Activated T-cell treated with anti-CD3 and anti-CD28 coated beads, Interleukin-2, amount 50 U/mL, for 48 hours (primary cell): ENCODE data around the gene GFRA1.

ENCODE experiments used
- DNase-seq, 2 experiments: peaks; one replicate each; pipeline ENCODE4 v3.0.0-alpha.2; 2020

The GFRA1 gene

DNA sequence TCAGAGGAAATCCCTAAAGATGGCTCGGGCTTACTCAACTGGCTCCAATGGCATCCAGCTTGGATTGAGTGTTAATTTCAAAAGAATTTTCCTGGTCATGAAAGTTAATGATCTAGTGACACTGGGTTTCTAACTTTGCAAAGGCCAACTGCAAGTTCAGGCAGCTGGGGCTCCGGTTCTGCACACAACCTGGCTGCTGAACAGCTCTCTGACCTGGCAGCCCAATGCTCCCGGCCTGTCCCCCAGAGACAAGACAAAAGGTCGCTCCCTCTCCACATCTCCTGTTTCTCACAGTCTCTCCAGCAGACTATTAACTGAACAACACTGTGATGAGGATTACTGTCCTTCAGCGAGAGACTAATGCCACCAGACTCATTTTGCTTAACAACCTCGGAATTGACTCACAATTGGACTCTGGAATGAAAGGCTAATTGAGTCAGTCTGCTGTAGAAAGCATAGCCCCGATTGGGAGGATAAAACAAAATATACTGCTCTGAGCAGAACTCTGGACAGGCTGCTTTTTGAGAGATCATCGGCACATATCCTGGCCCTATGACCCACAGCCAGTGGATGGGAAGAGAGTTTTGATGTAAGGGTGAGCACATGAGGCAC, 174.5 kb downstream of the GFRA1 start:
- no peak for DNase-seq

DNA sequence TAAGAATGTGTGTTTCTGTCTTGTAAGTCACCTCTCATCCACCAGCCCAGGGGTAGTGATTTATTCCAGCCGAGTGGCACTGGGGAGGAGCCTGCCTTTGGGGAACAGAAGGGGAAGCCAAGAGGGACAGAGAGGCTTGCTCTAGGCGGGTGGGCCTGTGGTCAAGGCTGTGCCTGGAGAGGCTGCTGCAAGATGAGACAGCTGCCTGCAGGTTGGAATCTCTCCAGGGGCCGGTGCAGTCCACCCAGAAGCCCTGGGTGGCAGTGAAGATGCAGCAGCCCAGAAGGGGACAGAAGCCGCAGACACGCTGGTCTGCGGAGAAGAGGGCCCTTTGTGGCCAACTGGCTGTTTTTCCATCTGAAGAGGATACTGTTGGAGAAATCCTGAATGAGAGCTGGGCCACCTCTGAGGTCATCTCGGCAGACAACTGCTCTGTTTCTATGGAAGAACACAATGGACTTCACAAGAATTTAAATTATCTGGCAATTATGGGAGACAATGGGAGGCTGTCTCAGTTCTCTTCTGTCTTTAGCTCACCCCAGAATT, 175.7 kb downstream of the GFRA1 start:
- DNase-seq, result no peak

DNA sequence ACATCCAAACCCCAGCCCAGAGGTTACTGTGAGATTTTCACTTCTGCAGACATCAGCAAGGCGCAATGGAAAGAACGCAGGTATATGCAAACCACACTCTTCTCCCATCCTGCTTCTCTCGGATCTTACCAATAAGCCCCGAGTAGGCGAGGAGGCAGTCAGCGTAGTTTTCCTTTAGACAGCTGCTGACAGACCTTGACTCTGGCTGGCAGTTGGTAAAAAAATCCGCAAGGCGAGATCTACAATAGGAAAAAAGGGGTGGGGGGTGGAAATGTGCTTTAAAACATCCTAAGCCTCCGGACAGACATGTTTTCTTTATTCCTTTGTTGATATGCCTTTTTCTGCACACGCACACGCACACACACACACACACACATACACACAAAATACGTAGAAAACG, 176.5 kb downstream of the GFRA1 start:
- DNase-seq, result no peak

DNA sequence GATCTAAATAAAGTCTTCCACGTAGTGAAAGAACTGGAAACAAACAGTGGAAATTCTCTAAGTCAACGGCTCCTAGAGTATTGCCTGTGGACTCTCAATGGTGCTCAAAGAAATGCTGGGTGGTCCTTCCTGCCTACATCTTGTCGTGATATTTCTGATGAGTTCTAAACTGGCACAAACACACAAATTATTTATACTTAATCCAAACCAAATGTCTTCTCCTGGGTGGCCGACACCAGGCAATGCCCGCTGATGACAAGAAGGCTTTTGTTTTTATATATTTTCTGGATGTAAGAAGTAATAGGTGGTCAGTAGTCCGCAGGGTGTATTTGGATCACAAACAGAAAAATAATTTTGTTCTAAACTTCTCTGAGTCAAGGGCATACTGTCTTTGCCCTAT, 178.7 kb downstream of the GFRA1 start:
- DNase-seq, result no peak

DNA sequence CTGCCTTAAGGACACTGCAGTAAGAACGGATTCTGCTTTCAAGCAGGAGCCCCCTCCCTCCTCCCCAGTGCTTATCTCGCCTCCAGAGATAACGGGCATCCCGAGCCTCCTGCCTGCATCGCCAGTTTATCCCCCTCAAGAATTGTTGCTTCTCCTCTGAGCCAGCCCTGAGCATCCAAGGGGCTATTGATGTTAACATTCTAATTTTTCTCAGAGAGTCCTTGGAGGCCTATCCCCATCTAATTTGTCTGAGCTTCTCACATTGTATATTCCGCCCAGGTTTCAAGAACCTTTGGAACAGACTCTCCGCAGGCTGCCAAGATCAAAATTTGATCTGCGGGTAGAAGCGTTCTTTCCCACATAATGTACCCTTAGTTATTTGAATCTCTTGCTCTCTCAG, 180.0 kb downstream of the GFRA1 start:
- no peak for DNase-seq

DNA sequence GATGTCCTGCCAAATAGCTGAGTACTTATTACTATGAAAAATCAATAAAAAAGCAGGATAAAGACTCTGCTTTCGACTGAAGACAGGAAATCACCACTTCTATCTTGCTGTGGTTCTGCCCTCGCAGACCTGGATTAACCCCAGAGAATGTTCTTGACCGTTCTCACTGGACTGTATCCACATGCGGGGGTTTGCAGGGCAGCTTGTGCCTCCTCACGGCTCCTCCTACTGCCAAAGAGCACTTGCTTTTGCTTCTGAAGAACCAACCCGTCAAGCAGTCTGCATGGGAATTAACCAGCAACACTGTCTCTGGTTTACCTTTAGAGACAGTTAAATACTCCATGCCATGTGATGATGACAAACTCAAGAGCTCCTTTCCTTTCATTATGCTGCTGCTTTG, 184.0 kb downstream of the GFRA1 start:
- no peak for DNase-seq

DNA sequence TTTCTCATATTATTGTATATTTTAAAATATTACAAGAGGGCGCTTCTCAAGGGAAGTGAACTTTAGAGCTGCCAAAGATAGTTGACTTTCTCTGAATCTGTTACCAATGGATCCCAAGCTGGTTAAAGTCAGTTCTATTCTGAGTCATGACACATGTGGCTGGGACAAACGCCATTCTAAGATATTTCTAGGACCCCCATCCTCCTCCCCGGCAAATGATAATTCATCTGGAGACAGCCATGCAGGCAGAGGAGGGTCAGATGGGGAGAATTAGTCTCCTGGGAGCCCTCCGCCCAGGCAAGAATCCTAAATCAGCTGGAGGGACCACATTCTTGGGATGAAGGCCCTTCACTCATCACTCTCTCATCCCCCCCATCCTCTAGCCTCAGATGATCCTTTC, 187.7 kb downstream of the GFRA1 start:
- no peak for DNase-seq

DNA sequence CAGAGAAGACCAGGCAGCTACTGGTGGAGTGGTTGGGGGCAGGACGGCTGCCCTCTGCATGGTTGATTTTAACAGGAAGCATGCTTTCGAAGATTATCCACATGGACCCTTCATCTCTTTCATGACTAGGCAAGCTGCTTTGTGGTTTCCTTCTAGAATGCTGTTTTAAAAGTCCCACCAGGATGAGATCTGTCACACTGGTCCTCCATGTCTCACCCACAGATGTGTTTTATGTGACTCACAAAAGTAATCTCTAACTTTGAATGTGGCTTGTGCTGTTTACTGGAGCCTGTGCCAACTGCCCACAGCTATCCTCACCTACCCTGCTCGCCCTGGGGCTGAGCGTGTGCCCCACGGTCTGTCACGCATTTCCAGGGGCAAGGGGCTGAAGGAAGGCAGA, 188.8 kb downstream of the GFRA1 start:
- DNase-seq, result no peak

DNA sequence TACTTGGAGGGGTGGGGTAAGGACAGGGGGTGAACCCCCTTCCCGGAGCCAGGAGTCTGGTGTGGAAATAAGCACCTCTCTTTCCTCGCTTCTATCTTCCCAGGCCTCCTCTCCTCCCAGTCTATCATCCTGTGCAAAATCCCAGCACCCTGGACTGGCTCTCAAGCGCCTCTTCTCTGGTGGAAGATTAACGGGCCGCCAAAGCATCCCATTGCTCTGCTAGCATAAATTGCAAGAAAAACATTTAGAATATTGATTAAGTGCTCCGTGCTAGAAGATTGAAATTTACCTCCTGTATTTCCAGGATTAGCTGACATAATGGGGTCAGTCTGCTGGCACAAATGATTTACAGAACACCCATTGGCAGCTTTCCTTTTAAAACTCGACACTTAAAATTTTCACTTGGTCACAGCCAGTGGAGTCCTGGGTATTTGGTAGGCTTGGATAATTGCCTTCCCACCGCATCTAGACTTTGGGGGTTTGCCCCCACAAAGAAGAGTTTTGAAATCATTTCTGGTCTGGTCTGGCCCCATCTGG, 189.7 kb downstream of the GFRA1 start:
- no peak for DNase-seq

DNA sequence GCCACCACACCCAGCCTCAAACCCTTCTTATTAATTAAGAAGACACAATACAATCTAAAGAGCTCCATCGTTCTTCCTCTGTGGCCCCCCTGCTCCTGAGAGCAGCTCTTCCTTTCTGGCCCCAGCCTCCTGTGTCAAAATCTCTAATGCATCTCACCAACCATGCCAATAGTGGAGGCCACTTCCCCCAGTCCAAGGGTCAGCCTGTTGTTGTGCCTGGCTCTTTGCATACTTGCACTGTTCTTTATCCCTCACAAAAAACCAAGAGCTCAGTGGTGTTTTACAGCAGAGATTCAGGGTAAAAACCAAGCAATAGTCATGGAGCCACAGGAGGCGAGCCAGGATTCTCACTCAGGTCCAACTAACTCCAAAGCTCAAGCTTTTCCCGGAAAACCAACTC, 190.2 kb downstream of the GFRA1 start:
- no peak for DNase-seq

DNA sequence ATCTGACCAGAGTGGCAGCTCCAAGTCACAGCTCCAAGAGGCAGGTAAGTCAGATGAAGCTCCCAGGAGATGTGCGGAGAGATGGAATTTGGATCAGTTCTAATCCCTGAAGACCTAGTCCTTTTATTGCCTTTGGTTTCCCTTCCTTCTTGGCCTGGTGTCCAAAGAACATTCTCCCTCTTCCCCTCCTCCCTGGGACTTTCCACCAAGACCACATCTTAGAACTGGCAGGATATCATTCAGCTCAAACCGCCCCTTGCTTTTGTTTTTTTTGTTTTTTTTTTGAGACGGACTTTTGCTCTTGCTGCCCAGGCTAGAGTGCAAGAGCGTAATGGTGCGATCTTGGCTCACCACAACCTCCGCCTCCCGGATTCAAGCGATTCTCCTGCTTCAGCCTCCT, 190.8 kb downstream of the GFRA1 start:
- no peak for DNase-seq

DNA sequence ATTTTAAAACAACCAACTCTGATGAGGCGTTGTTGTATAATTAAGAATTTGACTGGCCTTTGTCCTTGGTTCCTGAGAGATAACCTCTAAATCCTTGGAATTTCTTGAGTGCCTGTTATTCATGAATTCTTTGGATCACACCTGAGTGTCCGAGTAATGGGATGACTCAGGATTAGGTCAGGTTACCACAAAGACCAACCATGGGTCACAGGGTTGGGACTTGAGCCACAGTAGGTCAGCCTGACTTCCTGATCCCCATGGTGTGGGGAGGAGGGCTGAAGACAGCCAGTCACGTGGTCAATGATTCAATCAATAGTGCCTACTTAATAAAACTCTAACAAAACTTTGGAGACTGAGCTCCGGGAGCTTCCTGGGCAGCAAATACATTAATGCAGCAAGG, 192.5 kb downstream of the GFRA1 start:
- no peak for DNase-seq

DNA sequence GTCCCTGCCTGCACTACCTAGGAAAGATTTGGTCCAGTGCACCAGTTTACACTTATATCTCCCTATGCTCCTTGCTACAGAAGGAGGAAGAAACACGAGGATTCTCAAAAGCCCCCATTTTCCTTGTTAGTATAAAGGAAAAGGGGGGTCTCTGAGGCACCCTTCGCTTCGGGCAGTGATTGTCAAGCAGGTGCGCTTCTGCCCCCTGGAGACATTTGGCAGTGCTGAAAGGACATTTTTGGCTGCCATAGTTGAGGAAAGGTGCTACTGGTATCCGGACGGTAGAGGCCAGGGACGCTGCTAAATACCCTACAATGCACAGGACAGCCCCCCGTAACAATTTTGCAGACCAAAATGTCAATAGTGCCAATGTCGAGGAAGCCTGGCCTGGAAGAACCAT, 193.7 kb downstream of the GFRA1 start:
- no peak for DNase-seq

DNA sequence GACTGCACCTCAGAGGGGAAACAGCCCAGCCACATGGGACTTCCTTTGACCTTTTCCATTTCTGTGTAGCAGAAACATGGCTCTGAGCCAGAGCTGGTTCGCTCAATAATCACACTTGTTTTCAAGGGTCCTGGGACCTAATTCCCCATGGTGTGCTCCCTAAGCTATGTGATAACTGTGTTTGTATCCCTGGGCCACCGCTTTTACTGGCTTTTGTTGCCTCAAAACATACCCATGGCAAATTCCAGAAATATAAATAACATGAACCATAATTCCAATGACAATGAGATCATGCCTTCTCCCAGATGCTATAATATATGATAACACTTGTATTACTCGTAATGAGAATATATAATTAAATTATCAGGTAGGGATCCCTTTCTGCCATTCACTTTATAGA, 196.4 kb downstream of the GFRA1 start:
- DNase-seq, result no peak

DNA sequence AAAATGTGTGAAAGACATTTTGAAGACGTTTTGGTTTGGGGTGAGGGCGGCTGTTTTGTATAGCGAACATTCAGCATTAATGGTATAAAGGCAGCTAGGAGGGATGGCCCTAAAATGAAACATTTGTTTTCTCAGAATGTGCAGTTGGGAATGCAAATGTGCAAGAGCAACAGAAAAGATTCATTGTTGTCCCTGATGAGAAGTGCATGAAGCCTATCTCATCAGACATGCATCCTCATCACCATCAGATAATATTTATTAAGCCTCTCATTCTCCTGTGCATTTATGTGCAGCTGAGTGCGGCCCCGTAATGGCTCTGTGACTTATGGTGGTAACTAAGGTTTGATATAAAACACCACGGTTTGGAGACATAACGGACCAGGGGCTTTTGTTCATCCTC, 199.5 kb downstream of the GFRA1 start:
- DNase-seq, result no peak

DNA sequence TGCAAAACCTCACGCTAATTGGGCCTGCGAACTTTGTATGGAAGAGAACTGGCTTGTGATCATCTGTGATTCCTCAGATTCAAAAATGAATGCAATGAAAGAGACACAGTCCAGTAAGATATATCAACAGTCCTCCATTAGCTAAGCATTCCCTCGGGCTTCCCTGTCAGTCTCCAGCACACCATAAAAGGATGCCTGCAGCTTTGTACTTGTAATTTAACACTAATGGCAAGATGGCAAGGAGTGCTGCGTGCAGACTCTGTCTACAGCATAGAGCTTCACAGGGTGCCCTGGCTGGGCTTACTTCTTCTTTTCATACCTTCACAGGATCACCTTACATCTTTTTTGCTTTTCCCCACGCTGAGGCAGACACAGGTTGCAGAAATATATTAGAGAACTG, 200.0 kb downstream of the GFRA1 start:
- no peak for DNase-seq

DNA sequence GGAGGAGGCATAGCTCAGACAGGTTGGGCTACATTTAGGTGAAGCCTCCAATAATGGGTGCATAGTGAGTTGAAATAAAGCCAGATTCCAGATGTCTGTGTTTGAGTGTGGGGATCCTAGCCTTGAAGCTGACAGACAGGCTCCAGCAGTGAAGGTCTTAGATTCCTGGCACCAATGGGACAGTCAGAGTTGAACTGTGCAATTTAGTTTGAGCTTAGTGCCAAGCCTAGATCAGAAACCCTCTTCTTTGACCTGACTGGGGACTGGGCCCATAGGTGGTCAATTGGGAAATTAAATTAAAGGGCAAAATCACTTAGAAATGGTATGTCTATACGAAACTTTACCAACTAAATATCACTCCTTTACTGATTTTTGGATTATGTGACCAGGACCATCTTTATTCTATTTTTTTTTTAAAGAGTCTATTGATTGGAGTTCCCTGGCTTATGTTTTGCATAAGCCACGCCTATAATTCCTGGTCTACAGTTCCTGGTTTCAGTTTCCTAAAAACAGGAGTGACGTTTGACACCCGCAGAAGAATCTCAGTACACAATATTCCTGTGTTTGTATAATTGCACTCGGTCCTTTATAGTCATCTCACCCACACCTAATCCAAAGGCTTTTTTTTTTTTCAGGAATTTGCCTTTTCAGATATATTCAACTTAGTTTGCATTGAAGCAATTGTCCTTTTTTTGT, 201.4 kb downstream of the GFRA1 start:
- DNase-seq, result no peak

DNA sequence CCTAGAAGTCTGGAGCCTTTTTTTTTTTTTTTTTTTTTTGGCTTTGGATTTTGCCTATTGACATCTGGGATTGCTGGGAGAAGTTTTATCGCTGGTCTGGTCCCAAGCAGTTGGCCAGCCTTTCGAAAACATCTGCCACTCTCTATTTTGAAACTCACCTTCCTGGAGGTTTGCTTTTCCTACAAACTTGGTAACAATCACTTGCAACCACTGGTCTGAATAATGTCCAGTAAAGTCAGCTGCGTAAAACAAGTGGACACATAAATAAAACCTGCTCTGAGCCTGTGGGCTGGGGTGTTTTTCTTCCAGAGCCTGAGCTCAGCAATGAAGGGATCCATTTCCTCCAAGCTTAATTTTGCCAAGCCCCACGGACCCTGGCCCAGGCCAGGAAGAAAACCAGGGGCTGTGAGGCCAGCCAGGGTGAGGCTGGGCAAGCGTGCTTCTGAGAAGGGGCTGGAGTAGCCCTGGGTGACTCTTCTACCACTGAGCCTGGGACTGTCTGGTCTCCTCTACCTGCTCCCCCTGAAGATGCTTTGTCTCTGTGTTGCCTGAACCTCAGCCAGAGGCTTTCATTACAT, 202.2 kb downstream of the GFRA1 start:
- DNase-seq, result no peak

DNA sequence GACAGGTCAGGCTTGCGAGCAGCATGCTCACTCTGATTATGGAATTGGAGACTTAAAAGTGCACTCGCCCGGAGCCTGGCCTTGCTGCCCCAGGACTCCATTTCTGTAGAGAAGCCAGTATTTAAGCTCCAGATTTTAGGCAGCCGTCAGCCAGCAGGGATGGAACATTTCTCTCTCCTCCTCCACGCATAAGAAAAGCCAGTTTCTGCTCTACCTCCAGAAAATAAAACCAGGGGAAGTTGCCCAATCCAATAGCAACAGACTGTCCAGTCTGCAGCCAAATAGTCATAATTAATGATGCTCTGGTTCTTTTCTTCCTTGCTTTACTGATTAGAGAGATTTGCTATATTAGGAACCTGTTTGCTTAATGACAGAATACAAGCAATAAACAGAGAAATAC, 203.2 kb downstream of the GFRA1 start:
- DNase-seq, result no peak

DNA sequence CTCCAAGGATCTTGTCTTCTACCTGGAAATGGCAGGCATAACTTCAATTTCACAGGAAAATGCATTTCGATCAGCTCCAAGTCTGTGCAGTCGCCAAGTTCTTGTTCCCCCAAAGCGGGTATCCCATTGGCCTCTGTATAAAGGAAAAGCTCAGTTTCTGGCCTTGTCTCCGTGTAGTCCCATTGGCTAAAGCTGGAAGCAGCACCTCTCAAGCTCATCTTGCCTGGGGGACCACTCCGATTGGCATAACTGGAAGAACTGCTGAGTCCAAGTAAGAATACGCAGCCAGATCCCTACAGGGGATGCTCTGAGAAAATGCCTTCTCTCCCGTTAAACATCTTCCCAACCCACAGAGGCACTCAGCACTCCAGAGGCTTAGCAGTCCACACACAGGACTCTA, 205.2 kb downstream of the GFRA1 start:
- DNase-seq, result no peak

DNA sequence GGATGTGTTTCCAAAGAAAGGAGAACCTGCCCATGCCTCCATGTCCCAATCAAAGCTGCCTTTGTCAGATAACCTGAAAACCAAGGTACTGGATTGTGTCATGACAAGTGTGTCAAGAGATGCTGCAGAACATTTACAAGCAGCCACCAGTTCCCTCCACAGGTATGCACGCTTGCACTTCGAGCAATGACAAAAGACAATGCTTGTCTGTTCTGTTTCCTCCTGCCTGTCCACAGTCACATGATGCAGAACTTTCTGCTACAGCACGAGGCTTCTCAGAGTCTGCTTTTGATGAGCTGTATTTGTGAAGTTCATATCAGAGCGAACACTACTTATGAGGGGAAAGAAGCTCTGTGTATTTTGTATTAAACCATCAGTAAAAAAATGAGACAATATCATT, 209.9 kb downstream of the GFRA1 start:
- no peak for DNase-seq

DNA sequence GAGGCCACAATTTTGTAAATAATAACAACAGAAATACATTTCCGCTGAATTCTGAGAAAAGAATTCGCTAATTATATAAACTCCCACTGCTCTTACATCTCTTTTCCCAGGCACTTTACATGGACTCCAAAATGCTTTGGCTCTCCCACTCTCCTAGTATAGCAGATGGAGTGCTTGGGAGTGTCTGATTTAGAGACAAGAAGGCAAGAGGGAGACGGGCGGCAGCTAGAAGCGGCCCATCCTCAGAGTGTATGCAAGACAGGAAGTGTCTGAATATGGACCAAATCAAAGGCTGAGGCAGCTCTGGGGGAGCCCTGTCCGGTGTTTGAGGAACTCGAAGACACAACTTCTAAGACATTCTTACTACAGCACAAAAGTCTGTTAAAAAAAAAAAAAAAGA, 212.1 kb downstream of the GFRA1 start:
- no peak for DNase-seq

DNA sequence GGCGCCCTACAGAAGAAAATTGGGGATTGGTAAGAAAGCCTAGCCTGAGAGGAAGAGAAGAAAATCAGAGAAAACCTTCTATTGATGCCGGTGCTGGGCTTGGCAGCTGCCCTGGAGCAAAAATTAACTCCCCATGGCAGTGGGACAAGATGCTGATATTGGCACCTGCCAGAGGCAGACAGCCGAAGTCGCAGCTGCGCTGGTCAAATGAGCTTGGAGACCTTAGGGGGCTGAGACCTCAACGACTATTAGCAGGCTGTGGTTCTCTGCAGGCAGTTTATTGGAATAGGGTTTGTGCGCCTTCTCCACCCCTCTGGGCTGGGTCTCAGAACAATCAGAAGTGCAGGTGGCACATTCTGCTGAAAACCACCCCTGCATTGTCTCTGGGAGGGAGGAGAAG, 213.7 kb downstream of the GFRA1 start:
- no peak for DNase-seq
